HG03159 (cell line): ENCODE results near the gene SYT12.

Source experiments
- ATAC-seq: cut with Tn5 transposase; IDR thresholded peaks from one replicate; pipeline ENCODE4 v1.9.1; 2021; ENCODE audit warnings: mild to moderate bottlenecking, moderate library complexity; ENCODE audit not compliant: unreplicated experiment

SYT12 gene

GRCh38 chr11:67054836-67055523 lies 32.0 kb downstream of the SYT12 start:
- no peak for ATAC-seq

DNA sequence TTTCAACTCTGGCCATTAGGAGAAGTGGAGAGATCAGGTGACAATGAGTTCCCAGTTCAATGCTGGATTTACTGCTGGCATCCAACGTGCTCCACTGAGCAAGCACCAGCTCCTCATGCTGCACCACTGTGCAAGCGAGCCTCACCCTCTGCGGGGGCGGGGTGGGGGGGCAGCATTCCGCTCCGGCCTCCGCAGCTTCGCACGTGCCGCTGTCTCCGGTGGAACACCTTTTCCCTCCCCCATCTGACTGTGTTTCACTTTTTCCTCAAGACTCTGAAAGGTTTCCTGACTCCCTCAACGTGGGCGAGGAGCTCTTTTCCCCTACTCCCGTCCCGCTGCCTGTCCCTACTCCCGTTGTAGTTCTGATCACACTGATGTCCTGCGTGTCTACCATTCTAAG lies 32.9 kb downstream of the SYT12 start:
- no peak for ATAC-seq

DNA sequence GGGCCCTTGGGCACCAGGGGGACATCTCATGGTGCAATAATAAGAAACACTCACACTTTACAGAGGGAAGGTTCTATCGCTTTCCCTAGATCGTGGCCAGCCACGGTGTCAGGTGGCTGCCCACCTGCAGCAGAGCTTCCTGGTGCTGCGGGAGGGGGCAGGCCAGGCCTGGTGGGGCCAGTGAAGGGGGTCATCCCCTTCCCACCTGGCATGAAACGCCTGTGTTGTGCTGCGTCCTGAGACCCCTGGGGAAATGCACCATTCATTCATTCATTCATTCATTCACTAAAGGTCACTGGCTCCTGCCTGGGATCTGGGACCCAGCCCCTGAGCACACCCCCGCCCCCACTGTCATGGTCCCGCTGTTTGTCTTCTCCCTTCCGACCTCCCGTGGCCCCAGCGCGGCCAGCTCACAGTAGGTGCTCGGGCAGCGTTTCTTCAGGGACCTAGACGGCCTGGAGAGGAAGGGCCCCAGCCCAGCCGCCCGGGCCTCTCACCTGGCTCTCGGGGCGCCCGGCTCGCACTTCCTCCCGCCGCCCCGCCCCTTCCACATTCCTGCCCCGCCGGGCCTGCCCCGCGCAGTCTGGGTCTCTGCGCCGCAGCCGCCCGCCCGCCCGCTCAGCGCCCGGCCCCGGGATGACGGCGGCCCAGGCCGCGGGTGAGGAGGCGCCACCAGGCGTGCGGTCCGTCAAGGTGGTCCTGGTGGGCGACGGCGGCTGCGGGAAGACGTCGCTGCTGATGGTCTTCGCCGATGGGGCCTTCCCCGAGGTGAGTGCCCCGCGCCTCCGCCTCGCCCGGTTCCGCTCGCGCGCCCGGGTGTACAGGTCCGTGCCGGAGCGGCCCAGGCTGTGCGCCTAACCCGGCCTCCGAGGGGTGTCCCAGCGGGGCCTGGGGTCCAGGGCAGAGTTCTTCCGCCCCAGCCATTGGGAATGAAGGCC lies 33.6 kb downstream of the SYT12 start, which contains the start of gene RHOD:
RHOD (plus strand) TSS at position 581 of the 938 bp plus-strand sequence; CDS start at position 637, 56 bp downstream.
- ATAC-seq = no peak

- ATAC-seq = no peak
Observed at GRCh38 chr11:67057205-67057672, 34.3 kb downstream of the SYT12 start.

GRCh38 chr11:67058506-67058905 lies 35.6 kb downstream of the SYT12 start:
- ATAC-seq = no peak

- no peak for ATAC-seq
Observed at GRCh38 chr11:67059671-67060070, 36.7 kb downstream of the SYT12 start.

DNA sequence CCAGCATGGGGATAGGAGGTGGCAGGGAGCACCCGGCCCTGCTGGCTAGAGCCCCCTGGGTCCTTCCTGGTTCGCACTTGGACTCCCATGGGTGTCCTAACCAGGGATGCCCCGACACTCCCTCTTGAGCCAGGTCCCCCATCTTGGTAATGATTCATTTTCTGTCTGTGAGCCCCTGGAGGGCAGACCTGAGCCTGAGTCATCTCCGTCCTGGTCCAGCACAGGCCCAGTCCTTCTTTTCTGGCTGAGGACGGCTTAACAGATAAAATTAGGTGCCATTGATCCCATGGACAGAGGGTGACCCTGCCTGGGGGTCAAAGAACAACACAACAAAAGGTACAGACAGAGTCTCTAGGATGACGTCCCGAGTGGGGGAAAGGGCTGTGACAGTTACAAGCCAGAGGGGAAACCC lies 37.2 kb downstream of the SYT12 start:
- no peak for ATAC-seq

DNA sequence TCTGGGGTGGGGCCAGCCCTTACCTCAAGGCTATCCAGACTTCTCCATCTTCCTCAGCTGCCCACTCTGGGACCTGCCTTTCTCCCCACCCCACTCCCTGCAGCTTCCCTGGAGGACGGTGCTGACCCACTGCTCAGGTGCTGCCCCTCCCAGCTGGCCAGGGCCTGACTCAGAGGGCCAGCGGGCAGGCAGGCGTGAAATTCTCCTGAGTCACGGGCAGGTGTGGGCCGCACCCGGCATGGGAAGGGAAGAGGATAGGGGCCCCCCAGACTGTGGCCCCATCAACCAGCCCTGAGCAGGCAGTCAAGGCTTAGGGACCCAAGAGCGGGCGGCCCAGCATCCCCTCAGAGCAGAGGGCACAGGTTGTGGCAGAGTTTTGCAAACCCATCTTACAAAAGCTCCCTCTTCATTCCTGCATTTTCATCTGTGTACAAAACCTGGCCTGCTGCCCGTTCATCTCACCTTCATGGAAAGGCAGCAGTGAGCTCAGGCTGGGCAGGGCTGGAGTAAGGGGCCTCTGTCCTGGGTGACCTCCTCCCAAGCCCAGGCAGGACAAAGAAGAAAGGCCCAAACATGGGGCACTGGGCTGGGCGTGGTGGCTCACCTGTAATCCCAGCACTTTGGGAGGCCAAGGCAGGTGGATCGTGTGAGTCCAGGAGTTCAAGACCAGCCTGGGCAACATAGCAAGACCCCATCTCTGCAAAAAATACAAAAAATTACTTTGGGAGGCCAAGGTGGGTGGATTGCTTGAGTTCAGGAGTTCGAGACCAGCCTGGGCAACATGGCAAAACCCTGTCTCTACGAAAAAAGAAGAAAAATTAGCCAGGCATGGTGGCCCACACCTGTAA lies 39.8 kb downstream of the SYT12 start:
- ATAC-seq = no peak

GRCh38 chr11:67066333-67066709 lies 43.4 kb downstream of the SYT12 start:
- no peak for ATAC-seq

GRCh38 chr11:67071420-67072284 lies 48.7 kb downstream of the SYT12 start:
- no peak for ATAC-seq

DNA sequence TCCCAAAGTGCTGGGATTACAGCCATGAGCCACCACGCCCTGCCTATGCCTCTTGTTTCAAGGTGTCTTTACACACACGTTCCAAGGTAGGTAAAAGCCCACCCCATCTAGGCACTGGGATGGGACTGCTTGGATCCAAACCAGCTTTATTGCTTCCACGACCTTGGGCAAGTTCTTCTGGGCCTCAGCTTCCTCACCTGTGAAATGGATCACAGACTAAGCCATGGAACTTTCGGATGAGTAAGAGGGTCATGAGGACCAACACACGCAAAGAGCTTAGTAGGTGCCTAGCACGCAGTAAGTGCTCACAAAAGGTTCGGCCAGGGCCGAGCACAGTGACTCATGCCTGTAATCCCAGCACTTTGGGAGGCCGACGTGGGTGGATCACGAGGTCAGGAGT lies 49.4 kb downstream of the SYT12 start:
- no peak for ATAC-seq

GRCh38 chr11:67073908-67074307 lies 51.0 kb downstream of the SYT12 start:
- ATAC-seq = no peak

DNA sequence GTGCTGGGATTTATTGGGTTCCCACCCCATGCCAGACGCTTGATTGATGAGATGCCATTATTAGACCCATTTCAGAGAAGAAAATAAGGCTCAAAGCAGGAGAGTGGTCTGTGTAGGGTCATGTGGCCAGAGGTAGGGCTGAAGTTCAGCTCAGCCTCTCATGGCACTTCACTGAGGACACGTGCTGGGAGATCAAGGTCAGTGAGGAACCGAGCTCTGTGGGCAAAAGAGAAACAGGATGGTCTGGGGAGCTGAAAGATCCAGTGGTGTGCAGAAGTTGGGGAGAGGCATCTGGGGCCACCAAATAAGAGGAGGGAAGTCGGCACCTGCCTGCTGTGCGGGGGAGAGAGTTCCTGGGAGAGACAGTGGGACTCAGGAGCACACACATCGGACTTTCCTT lies 53.3 kb downstream of the SYT12 start:
- no peak for ATAC-seq

DNA sequence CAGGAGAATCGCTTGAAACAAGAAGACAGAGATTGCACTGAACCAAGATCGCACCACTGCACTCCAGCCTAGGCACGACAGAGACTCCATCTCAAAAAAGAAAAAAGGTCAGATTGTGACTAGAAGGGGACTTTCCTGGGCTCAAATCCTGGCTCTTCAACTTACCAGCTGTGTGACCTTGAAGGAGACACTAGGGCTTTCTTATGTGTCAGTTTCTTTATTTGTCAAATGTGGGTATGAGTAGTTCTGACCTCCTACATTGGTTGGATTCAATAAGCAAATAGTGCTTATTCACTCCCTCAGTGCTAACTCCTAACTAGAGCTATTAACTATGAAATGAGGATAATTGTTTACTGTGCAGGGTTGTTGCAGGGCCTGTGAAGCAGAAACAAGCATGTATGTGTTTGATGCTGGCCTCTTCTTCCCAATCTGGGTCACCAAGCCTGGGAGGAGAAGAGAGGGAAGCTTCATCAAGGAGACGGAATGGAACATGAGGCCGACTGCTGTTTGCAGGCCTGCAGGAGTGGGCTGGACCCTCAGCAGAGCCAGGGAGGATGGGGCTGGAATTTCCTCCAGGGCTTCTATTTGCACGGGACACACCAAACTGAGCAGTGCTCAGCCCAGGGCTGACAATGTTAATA lies 56.3 kb downstream of the SYT12 start:
- ATAC-seq = no peak

DNA sequence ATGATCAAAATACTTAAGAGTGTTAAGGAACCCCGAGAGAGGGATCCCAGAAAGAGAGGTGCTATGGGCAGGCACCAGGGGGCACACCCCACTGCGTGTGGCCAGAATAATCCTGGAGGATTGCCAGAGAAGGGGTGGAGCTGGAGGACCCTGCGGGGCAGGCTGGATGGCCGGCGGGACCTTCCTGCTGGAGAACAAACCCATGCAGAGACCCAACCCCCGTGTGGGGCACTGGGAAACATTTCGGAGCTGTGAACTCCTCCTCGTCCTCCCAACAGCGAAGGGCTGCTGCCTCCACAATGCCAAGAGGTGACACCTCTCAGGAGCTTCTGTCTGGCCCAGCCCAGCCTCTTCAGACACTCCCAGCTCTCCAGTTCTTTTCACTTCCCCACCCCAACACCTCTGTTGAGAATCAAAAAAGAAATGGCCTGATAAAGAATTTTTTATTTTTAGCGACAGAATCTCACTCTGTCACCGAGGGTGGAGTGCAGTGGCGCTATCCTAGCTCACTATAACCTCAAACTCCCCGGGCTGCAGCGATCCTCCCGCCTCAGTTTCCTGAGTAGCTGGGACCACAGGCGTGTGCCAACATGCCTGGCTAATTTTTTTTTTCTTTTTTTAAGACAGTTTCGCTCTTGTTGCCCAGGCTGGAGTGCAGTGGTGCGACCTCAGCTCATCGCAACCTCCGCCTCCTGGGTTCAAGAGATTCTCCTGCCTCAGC lies 59.3 kb downstream of the SYT12 start:
- no peak for ATAC-seq

GRCh38 chr11:67083786-67084366 lies 60.9 kb downstream of the SYT12 start:
- ATAC-seq = no peak

- ATAC-seq = no peak
Observed at GRCh38 chr11:67085617-67086016, 62.7 kb downstream of the SYT12 start.

- ATAC-seq = no peak
Observed at GRCh38 chr11:67090717-67091116, 67.8 kb downstream of the SYT12 start.

GRCh38 chr11:67095214-67095507 lies 72.2 kb downstream of the SYT12 start:
- no peak for ATAC-seq
